Measurements from ENCODE around the gene DHRS9.

Gene DHRS9

GRCh38 chr2:169065864-169066517, 3.4 kb upstream of the DHRS9 start:
- no peak for DNase-seq

GRCh38 chr2:169066897-169067296, 2.5 kb upstream of the DHRS9 start:
- no peak for DNase-seq

- no peak for DNase-seq
These were observed 470 bp downstream of the DHRS9 start for GRCh38 chr2:169069833-169070232.

GRCh38 chr2:169071455-169071854, 2.1 kb downstream of the DHRS9 start:
- DNase-seq: no peak

- DNase-seq: no peak
These were observed 3.0 kb downstream of the DHRS9 start for GRCh38 chr2:169072163-169072925.

- no peak for DNase-seq
These were observed 4.0 kb downstream of the DHRS9 start for GRCh38 chr2:169073211-169073962.

GRCh38 chr2:169073963-169074751, 4.8 kb downstream of the DHRS9 start:
- DNase-seq: no peak

- DNase-seq: no peak
These were observed 8.4 kb downstream of the DHRS9 start for GRCh38 chr2:169077674-169078240.

GRCh38 chr2:169080250-169081069, 11.1 kb downstream of the DHRS9 start:
- DNase-seq: no peak

GRCh38 chr2:169081551-169081950, 12.2 kb downstream of the DHRS9 start:
- no peak for DNase-seq

GRCh38 chr2:169082995-169083394, 13.6 kb downstream of the DHRS9 start:
- no peak for DNase-seq

- no peak for DNase-seq
These were observed 17.6 kb downstream of the DHRS9 start for GRCh38 chr2:169086893-169087467.

GRCh38 chr2:169087757-169088379, 18.5 kb downstream of the DHRS9 start:
- no peak for DNase-seq

- no peak for DNase-seq
These were observed 19.8 kb downstream of the DHRS9 start for GRCh38 chr2:169089182-169089581.

GRCh38 chr2:169090133-169090820, 20.9 kb downstream of the DHRS9 start:
- no peak for DNase-seq

GRCh38 chr2:169091256-169091655, 21.9 kb downstream of the DHRS9 start:
- DNase-seq: no peak

- DNase-seq: no peak
These were observed 22.6 kb downstream of the DHRS9 start for GRCh38 chr2:169091761-169092519.

- DNase-seq: no peak
These were observed 24.2 kb downstream of the DHRS9 start for GRCh38 chr2:169093535-169093934.

GRCh38 chr2:169094676-169095075, 25.3 kb downstream of the DHRS9 start:
- DNase-seq: no peak
